CD14-positive monocyte (primary cell): ENCODE measurements around the gene EFCC1. TPM values are rescaled to one million over a fixed set of nuclear protein-coding genes. Genes with fewer than 3 reads are reported as not detected.

Source experiments
- DNase-seq, 3 donors: peaks; one replicate each; pipeline ENCODE4 v3.0.0-alpha.2; 2011 to 2022
- H2AFZ ChIP-seq: 2 replicates; pipeline ENCODE4 v1.6.0; 2012; ENCODE audit warnings: mild to moderate bottlenecking, low read depth, low read length, inconsistent platforms; ENCODE audit not compliant: insufficient read depth, poor library complexity, severe bottlenecking
- H3K27ac ChIP-seq, 2 donors: 1 replicate in 1 of 2; 2 replicates in 1 of 2; pipeline ENCODE4 v1.5.1; 2012 to 2013; ENCODE audit warnings: low read length in 2 of 2, control low read depth in 1 of 2, inconsistent platforms in 1 of 2, low read depth in 1 of 2, mild to moderate bottlenecking in 1 of 2
- H3K27me3 ChIP-seq, 2 donors: one replicate each; pipeline versions ENCODE4 v1.6.0 to v1.6.1; 2011 to 2013; ENCODE audit warnings: low read length in 2 of 2; ENCODE audit not compliant: control insufficient read depth in 2 of 2, insufficient read depth in 2 of 2
- H3K36me3 ChIP-seq, 2 donors: replicated peaks in 1 of 2; 1 replicate in 1 of 2; 2 replicates in 1 of 2; pipeline versions ENCODE4 v1.5.1 to v1.6.1; 2012 to 2013; ENCODE audit warnings: low read length in 2 of 2, control low read depth in 1 of 2, inconsistent platforms in 1 of 2, mild to moderate bottlenecking in 1 of 2; ENCODE audit not compliant: insufficient read depth in 2 of 2, control insufficient read depth in 1 of 2
- H3K4me1 ChIP-seq, 2 donors: 1 replicate in 1 of 2; 2 replicates in 1 of 2; pipeline versions ENCODE4 v1.5.1 to v1.6.1; 2012 to 2013; ENCODE audit warnings: low read length in 2 of 2, control low read depth in 1 of 2, inconsistent platforms in 1 of 2, mild to moderate bottlenecking in 1 of 2, moderate library complexity in 1 of 2; ENCODE audit not compliant: insufficient read depth in 2 of 2, control insufficient read depth in 1 of 2
- H3K4me2 ChIP-seq: replicated peaks from 2 replicates; pipeline ENCODE3; 2012; ENCODE audit warnings: low read length, moderate library complexity, mild to moderate bottlenecking; ENCODE audit not compliant: poor library complexity, severe bottlenecking; ENCODE audit errors: extremely low read depth
- H3K4me3 ChIP-seq, 3 experiments: fragments of 200-600 bp in 1 of 3; sonication (generic) in 1 of 3; replicated peaks in 1 of 3; 1 replicate in 2 of 3; 2 replicates in 1 of 3; pipeline ENCODE4 v1.5.1; 2011 to 2013; ENCODE audit warnings: low read length in 3 of 3, mild to moderate bottlenecking in 3 of 3, control low read depth in 2 of 3, low read depth in 2 of 3, inconsistent platforms in 1 of 3, moderate library complexity in 1 of 3
- H3K79me2 ChIP-seq: 2 replicates; pipeline ENCODE4 v1.6.0; 2012; ENCODE audit warnings: mild to moderate bottlenecking, control low read depth, inconsistent platforms, low read length, moderate library complexity; ENCODE audit not compliant: insufficient read depth
- H3K9ac ChIP-seq: 2 replicates; pipeline ENCODE4 v1.6.0; 2017; ENCODE audit warnings: low read length, mild to moderate bottlenecking; ENCODE audit not compliant: insufficient read depth, poor library complexity, severe bottlenecking
- H3K9me3 ChIP-seq, 2 donors: replicated peaks in 1 of 2; 1 replicate in 1 of 2; 2 replicates in 1 of 2; pipeline versions ENCODE4 v1.5.1 to v1.6.1; 2012 to 2013; ENCODE audit warnings: low read length in 2 of 2, control low read depth in 1 of 2; ENCODE audit not compliant: control insufficient read depth in 1 of 2, insufficient read depth in 1 of 2
- H4K20me1 ChIP-seq: 2 replicates; pipeline ENCODE4 v1.6.0; 2012; ENCODE audit warnings: mild to moderate bottlenecking, low read length, control low read depth, moderate library complexity; ENCODE audit not compliant: insufficient read depth
- H3K27ac Mint-ChIP-seq, 7 donors: one replicate each; pipeline ENCODE4 v1.8.0; 2020; ENCODE audit warnings: mild to moderate bottlenecking in 7 of 7, mixed read lengths in 7 of 7, moderate library complexity in 6 of 7, inconsistent platforms in 2 of 7
- H3K27me3 Mint-ChIP-seq, 3 donors: one replicate each; pipeline ENCODE4 v1.8.0; 2021 to 2022; ENCODE audit warnings: low read depth in 3 of 3, mild to moderate bottlenecking in 3 of 3, mixed read lengths in 3 of 3, moderate library complexity in 3 of 3, inconsistent platforms in 1 of 3
- H3K36me3 Mint-ChIP-seq, 2 donors: one replicate each; pipeline ENCODE4 v1.8.0; 2020; ENCODE audit warnings: mixed read lengths in 2 of 2, inconsistent platforms in 1 of 2, mild to moderate bottlenecking in 1 of 2
- H3K4me1 Mint-ChIP-seq: one replicate; pipeline ENCODE4 v1.8.0; 2020; ENCODE audit warnings: mild to moderate bottlenecking, mixed read lengths
- H3K4me3 Mint-ChIP-seq, 2 donors: one replicate each; pipeline ENCODE4 v1.8.0; 2020; ENCODE audit warnings: mild to moderate bottlenecking in 2 of 2, mixed read lengths in 2 of 2, moderate library complexity in 1 of 2
- H3K9me3 Mint-ChIP-seq, 7 donors: one replicate each; pipeline ENCODE4 v1.8.0; 2020 to 2022; ENCODE audit warnings: mixed read lengths in 7 of 7, mild to moderate bottlenecking in 6 of 7, moderate library complexity in 6 of 7, inconsistent platforms in 2 of 7
- WGBS: methylation state at CpG from one replicate; pipeline ENCODE4 v1.1.5; 2013; ENCODE audit warnings: missing lambda C conversion rate; ENCODE audit not compliant: insufficient coverage; 5-methylcytosine and 5-hydroxymethylcytosine counted together
- intact Hi-C, 2 donors: fragments of 100-400 bp; cut with micrococcal nuclease; formaldehyde crosslinking; loops; one replicate each; pipeline versions ENCODE4 v1.15.0 to v1.15.1; 2023
- polyA plus RNA-seq, 3 donors: library from polyadenylated mRNA; depleted of rRNA in 1 of 3; unstranded in 2 of 3; stranded (reverse) in 1 of 3; fragments of 300-500 nt in 2 of 3; fragments of >200 nt in 1 of 3; fragmentation: Illumina TruSeq in 2 of 3; gene quantifications; 1 replicate in 2 of 3; 2 replicates in 1 of 3; pipeline ENCODE4 v1.2.3, GENCODE V29; 2012 to 2021
- TF ChIP-seq, protein P1 (sequence below): fragments of 200-600 bp; IDR thresholded peaks from one replicate; pipeline ENCODE4 v1.8.0; 2022; ENCODE audit warnings: antibody characterized with exemption, mild to moderate bottlenecking

EFCC1 gene
- polyA plus RNA-seq, 3 donors, result 0.11 to 0.15 TPM; not detected in 1

GRCh38 chr3:129078510-129078909, 77.4 kb downstream of the EFCC1 start:
- DNase-seq, result no peak
- Mint-ChIP-seq H3K9me3 (peaks cover 0 to 3% (median 0%) of the 10 kb centered on the region in 7 donors), H3K27me3 (peaks cover 3 to 9% (median 4%) of the 10 kb centered on the region in 3 donors), H3K27ac (no peak overlapping the region), H3K4me1 (peaks cover 2% of the 10 kb centered on the region), H3K36me3 (no peaks in the 10 kb centered on the region), H3K4me3 (no peak overlapping the region)
- H3K79me2 ChIP-seq, result no peaks in the 10 kb centered on the region
- no peak overlapping the region for H3K4me3 ChIP-seq
- H3K27ac ChIP-seq, result no peak overlapping the region
- intact Hi-C loops, result no loop called here
- 92% methylated on average over 5 of the region's 8 CpGs for WGBS
- H3K27me3 ChIP-seq, result no peaks in the 10 kb centered on the region
- no peak overlapping the region for H2AFZ ChIP-seq
- H3K9ac ChIP-seq, result no peak overlapping the region
- H3K4me1 ChIP-seq, result no peaks in the 10 kb centered on the region
- H3K4me2 ChIP-seq, result no peak overlapping the region
- no peaks in the 10 kb centered on the region for H4K20me1 ChIP-seq
- H3K9me3 ChIP-seq, result no peaks in the 10 kb centered on the region
- TF ChIP-seq, protein P1, sequence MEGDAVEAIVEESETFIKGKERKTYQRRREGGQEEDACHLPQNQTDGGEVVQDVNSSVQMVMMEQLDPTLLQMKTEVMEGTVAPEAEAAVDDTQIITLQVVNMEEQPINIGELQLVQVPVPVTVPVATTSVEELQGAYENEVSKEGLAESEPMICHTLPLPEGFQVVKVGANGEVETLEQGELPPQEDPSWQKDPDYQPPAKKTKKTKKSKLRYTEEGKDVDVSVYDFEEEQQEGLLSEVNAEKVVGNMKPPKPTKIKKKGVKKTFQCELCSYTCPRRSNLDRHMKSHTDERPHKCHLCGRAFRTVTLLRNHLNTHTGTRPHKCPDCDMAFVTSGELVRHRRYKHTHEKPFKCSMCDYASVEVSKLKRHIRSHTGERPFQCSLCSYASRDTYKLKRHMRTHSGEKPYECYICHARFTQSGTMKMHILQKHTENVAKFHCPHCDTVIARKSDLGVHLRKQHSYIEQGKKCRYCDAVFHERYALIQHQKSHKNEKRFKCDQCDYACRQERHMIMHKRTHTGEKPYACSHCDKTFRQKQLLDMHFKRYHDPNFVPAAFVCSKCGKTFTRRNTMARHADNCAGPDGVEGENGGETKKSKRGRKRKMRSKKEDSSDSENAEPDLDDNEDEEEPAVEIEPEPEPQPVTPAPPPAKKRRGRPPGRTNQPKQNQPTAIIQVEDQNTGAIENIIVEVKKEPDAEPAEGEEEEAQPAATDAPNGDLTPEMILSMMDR, result no peak
- no peaks in the 10 kb centered on the region for H3K36me3 ChIP-seq

- Mint-ChIP-seq H3K4me1 (peaks cover 2% of the 10 kb centered on the region), H3K27me3 (peaks cover 4 to 9% (median 4%) of the 10 kb centered on the region in 3 donors), H3K9me3 (peaks cover 0 to 2% (median 0%) of the 10 kb centered on the region in 7 donors), H3K27ac (no peak overlapping the region), H3K4me3 (no peak overlapping the region), H3K36me3 (no peaks in the 10 kb centered on the region)
- Histone ChIP-seq H3K79me2 (no peaks in the 10 kb centered on the region), H2AFZ (no peak overlapping the region), H3K4me2 (no peak overlapping the region), H3K27ac (no peak overlapping the region), H3K4me1 (no peaks in the 10 kb centered on the region), H3K27me3 (no peaks in the 10 kb centered on the region), H3K9me3 (no peaks in the 10 kb centered on the region), H3K9ac (no peak overlapping the region), H3K4me3 (no peak overlapping the region), H4K20me1 (no peaks in the 10 kb centered on the region), H3K36me3 (no peaks in the 10 kb centered on the region)
- intact Hi-C loops, result no loop called here
- no peak for DNase-seq
- WGBS, result no CpG with 5 or more reads among the region's 8 CpGs
- TF ChIP-seq, protein P1, result no peak
Measured at GRCh38 chr3:129081503-129081902, 80.4 kb downstream of the EFCC1 start.
